Neural crest cell (in vitro differentiated cells): ENCODE results near the gene ANKFY1. TPM values are rescaled to one million over a fixed set of nuclear protein-coding genes. Genes with fewer than 3 reads are reported as not detected.

ENCODE experiments used
- DNase-seq: peaks from one replicate; pipeline ENCODE4 v3.0.0; 2021; ENCODE audit warnings: low read depth, mixed read lengths, low spot score
- H3K27ac Mint-ChIP-seq: one replicate; pipeline ENCODE4 v1.8.0; 2021; ENCODE audit warnings: mild to moderate bottlenecking, mixed read lengths; ENCODE audit not compliant: unreplicated experiment
- H3K27me3 Mint-ChIP-seq: 2 replicates; pipeline ENCODE4 v1.8.0; 2021; ENCODE audit warnings: low read depth, mild to moderate bottlenecking, mixed read lengths
- H3K36me3 Mint-ChIP-seq: 2 replicates; pipeline ENCODE4 v1.8.0; 2021; ENCODE audit warnings: low read depth, mild to moderate bottlenecking, mixed read lengths
- H3K4me1 Mint-ChIP-seq: 2 replicates; pipeline ENCODE4 v1.8.0; 2021; ENCODE audit warnings: mixed read lengths
- H3K4me3 Mint-ChIP-seq: one replicate; pipeline ENCODE4 v1.8.0; 2021; ENCODE audit warnings: mild to moderate bottlenecking, mixed read lengths
- H3K9me3 Mint-ChIP-seq: 2 replicates; pipeline ENCODE4 v1.8.0; 2021; ENCODE audit warnings: mixed read lengths
- CTCF ChIP-seq: fragments of 200-600 bp; sonication (generic); conservative IDR thresholded peaks from 2 replicates; pipeline ENCODE4 v1.5.0; 2021; ENCODE audit warnings: antibody characterized with exemption, mild to moderate bottlenecking
- total RNA-seq: library from RNA; stranded (reverse); gene quantifications from 2 replicates; pipeline ENCODE4 v1.2.1, GENCODE V29; 2021

ANKFY1 gene
- total RNA-seq, 1 donor from 2014 or later: 73.5 TPM

DNA sequence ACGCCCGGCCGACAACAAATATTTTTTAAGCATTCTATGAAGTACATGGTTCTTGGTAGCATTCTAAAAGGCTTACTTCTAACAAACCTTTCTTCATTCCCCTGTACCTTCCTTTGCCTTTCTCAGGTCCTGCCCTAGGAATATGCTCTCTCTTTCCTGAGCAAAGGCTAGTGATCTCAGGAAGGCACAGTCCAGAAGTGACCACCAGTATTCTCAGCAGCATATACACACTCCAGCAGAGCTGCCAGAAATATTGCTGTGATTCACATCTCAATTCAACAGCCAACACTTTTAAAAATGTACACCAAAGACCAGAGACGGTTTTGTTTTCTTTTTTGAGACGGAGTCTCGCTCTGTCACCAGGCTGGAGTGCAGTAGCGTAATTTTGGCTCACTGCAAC, 41.4 kb upstream of the ANKFY1 start:
- H3K4me1 Mint-ChIP-seq: peaks cover 11% of the 10 kb centered on the region

GRCh38 chr17:4304417-4305027, 40.7 kb upstream of the ANKFY1 start:
- no peaks in the 10 kb centered on the region for H3K27me3 Mint-ChIP-seq
- H3K4me3 Mint-ChIP-seq: no peak overlapping the region

More for the DNA sequence above, 41.4 kb upstream of the ANKFY1 start:
- Mint-ChIP-seq H3K4me3 (no peak overlapping the region), H3K9me3 (peaks cover 2% of the 10 kb centered on the region), H3K27me3 (no peaks in the 10 kb centered on the region), H3K27ac (no peak overlapping the region), H3K36me3 (peaks cover 10% of the 10 kb centered on the region)
- no peak for TF ChIP-seq CTCF
- no peak for DNase-seq

GRCh38 chr17:4301066-4301465, 37.3 kb upstream of the ANKFY1 start:
- H3K27me3 Mint-ChIP-seq: no peaks in the 10 kb centered on the region
- H3K4me1 Mint-ChIP-seq: peaks cover 26% of the 10 kb centered on the region
- H3K4me3 Mint-ChIP-seq: no peak overlapping the region
- peaks cover 3% of the 10 kb centered on the region for H3K36me3 Mint-ChIP-seq
- H3K9me3 Mint-ChIP-seq: no peaks in the 10 kb centered on the region
- TF ChIP-seq CTCF: no peak
- no peak for DNase-seq
- no peak overlapping the region for H3K27ac Mint-ChIP-seq

More at GRCh38 chr17:4304417-4305027, 40.7 kb upstream of the ANKFY1 start:
- no peaks in the 10 kb centered on the region for H3K9me3 Mint-ChIP-seq
- H3K36me3 Mint-ChIP-seq: peaks cover 6% of the 10 kb centered on the region
- H3K27ac Mint-ChIP-seq: no peak overlapping the region
- peak; percentile 52 for DNase-seq
- peak; percentile 81 for TF ChIP-seq CTCF
- H3K4me1 Mint-ChIP-seq: peaks cover 4% of the 10 kb centered on the region

DNA sequence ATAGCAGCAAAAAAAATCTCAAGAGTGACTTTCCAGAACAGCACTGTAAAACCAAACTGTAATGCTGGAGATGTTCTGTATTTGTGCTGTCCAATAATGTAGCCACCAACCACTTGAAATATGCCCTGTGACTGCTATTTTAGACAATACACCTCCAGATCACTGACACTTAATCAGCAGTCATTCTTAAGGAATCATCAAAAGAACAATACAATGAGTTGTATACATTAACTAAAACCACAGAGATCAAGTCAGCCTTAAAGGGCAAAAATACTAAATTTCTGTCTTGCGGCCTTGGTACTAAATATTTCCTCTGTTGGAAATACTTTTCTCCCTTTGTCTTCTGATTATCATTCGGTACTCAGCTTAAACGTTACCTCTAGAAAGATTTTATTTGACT, 33.6 kb upstream of the ANKFY1 start:
- Mint-ChIP-seq H3K4me3 (no peak overlapping the region), H3K9me3 (no peaks in the 10 kb centered on the region), H3K27ac (peak overlapping the region; percentile 1), H3K27me3 (no peaks in the 10 kb centered on the region), H3K4me1 (peaks cover 23% of the 10 kb centered on the region), H3K36me3 (peaks cover 3% of the 10 kb centered on the region)
- TF ChIP-seq CTCF: no peak
- no peak for DNase-seq

DNA sequence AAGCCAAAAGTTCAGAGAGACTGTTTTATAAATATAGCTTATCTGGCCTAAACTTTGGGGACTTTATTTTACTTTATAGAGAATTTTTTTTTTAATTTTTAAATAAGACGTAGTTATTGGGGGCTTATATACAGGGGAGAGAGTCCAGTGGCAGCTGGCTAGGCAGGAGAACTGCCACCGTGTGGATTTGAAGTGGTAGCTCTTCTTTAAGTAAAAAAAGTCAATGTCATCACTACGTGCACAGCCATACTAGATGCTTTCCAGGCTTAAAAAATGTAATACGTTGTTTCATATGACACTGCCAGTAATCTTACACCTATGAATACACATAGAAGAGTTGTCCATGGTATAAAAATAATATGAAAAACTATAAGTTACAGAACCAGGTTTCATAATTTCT, 31.9 kb upstream of the ANKFY1 start:
- no peak for DNase-seq
- Mint-ChIP-seq H3K4me3 (no peak overlapping the region), H3K9me3 (no peaks in the 10 kb centered on the region), H3K4me1 (peaks cover 23% of the 10 kb centered on the region), H3K36me3 (no peaks in the 10 kb centered on the region), H3K27me3 (no peaks in the 10 kb centered on the region), H3K27ac (no peak overlapping the region)
- TF ChIP-seq CTCF: no peak
